WTC11 (cell line): ENCODE results near the gene CAMP. TPM values are rescaled to one million over a fixed set of nuclear protein-coding genes. Genes with fewer than 3 reads are reported as not detected.

ENCODE experiments used
- ATAC-seq: fragments of 200-7000 bp; cut with Tn5 transposase; 2 replicates; pipeline ENCODE4 v1.10.0; 2021; ENCODE audit warnings: mild to moderate bottlenecking, moderate library complexity
- CTCF ChIA-PET: fragments of 300-600 bp; sonication (Branson Sonifier 250); formaldehyde crosslinking; loops from one replicate; lab custom pipeline; 2021; ENCODE audit warnings: antibody characterized with exemption; lab: Charles Lee
- POLR2A ChIA-PET: fragments of 350-600 bp; sonication (Branson Sonifier 250); formaldehyde crosslinking; loops from one replicate; lab custom pipeline; 2021; ENCODE audit warnings: antibody characterized with exemption; lab: Charles Lee
- DNase-seq: peaks from one replicate; pipeline ENCODE4 v3.0.0; 2021; ENCODE audit warnings: low spot score
- H3K27ac Mint-ChIP-seq: 2 replicates; pipeline ENCODE4 v1.8.0; 2021; ENCODE audit warnings: mixed read lengths
- H3K27me3 Mint-ChIP-seq: 2 replicates; pipeline ENCODE4 v1.8.0; 2021; ENCODE audit warnings: low read depth, mild to moderate bottlenecking, moderate library complexity, mixed read lengths
- H3K36me3 Mint-ChIP-seq: 2 replicates; pipeline ENCODE4 v1.8.0; 2021; ENCODE audit warnings: mixed read lengths
- H3K4me1 Mint-ChIP-seq: 2 replicates; pipeline ENCODE4 v1.8.0; 2022; ENCODE audit warnings: mixed read lengths
- H3K4me3 Mint-ChIP-seq: 2 replicates; pipeline ENCODE4 v1.8.0; 2021; ENCODE audit warnings: mild to moderate bottlenecking, moderate library complexity, mixed read lengths
- H3K9me3 Mint-ChIP-seq: 2 replicates; pipeline ENCODE4 v1.8.0; 2021; ENCODE audit warnings: mixed read lengths
- ATF1 ChIP-seq: sonication (generic); formaldehyde crosslinking; IDR thresholded peaks from 2 replicates; pipeline ENCODE4 v1.8.1; 2023; ENCODE audit warnings: mild to moderate bottlenecking, moderate library complexity, missing genetic modification reagents
- FOXJ3 ChIP-seq: sonication (generic); formaldehyde crosslinking; IDR thresholded peaks from 2 replicates; pipeline ENCODE4 v1.9.0; 2021; ENCODE audit warnings: missing genetic modification reagents, mild to moderate bottlenecking, borderline replicate concordance
- IRF2 ChIP-seq: sonication (generic); formaldehyde crosslinking; IDR thresholded peaks from 2 replicates; pipeline ENCODE4 v1.8.0; 2022; ENCODE audit warnings: low read depth, missing genetic modification reagents, borderline replicate concordance
- KAT7 ChIP-seq: sonication (generic); formaldehyde crosslinking; IDR thresholded peaks from 2 replicates; pipeline ENCODE4 v1.8.1; 2023; ENCODE audit warnings: missing genetic modification reagents, mild to moderate bottlenecking, borderline replicate concordance
- MYBL2 ChIP-seq: sonication (generic); formaldehyde crosslinking; IDR thresholded peaks from 2 replicates; pipeline ENCODE4 v1.8.1; 2023; ENCODE audit warnings: mild to moderate bottlenecking, moderate library complexity, missing genetic modification reagents
- NFYB ChIP-seq: sonication (generic); formaldehyde crosslinking; conservative IDR thresholded peaks from 2 replicates; pipeline ENCODE4 v1.8.0; 2022; ENCODE audit warnings: low read depth, missing genetic modification reagents
- OVOL2 ChIP-seq: fragments of 250-450 bp; sonication (Bioruptor Pico); IDR thresholded peaks from 2 replicates; pipeline ENCODE4 v1.9.0; 2021; ENCODE audit warnings: mild to moderate bottlenecking, borderline replicate concordance
- PREB ChIP-seq: sonication (generic); formaldehyde crosslinking; IDR thresholded peaks from 2 replicates; pipeline ENCODE4 v1.8.1; 2022; ENCODE audit warnings: mild to moderate bottlenecking, missing genetic modification reagents, moderate library complexity, borderline replicate concordance
- PRRX2 ChIP-seq: fragments of 250-450 bp; sonication (Bioruptor Pico); IDR thresholded peaks from 2 replicates; pipeline ENCODE4 v1.8.0; 2021; ENCODE audit warnings: mild to moderate bottlenecking
- RELA ChIP-seq: sonication (generic); formaldehyde crosslinking; IDR thresholded peaks from 2 replicates; pipeline ENCODE4 v1.8.1; 2022; ENCODE audit warnings: missing genetic modification reagents, mild to moderate bottlenecking, borderline replicate concordance
- SMAD4 ChIP-seq: sonication (generic); formaldehyde crosslinking; IDR thresholded peaks from 2 replicates; pipeline ENCODE4 v1.8.0; 2022; ENCODE audit warnings: mild to moderate bottlenecking, missing genetic modification reagents
- ZBTB43 ChIP-seq: sonication (generic); formaldehyde crosslinking; IDR thresholded peaks from 2 replicates; pipeline ENCODE4 v1.8.1; 2023; ENCODE audit warnings: mild to moderate bottlenecking, missing genetic modification reagents
- ZNF219 ChIP-seq: sonication (generic); formaldehyde crosslinking; IDR thresholded peaks from 2 replicates; pipeline ENCODE4 v1.8.0; 2023; ENCODE audit warnings: missing genetic modification reagents, mild to moderate bottlenecking, borderline replicate concordance
- ZNF263 ChIP-seq: sonication (generic); formaldehyde crosslinking; IDR thresholded peaks from 2 replicates; pipeline ENCODE4 v1.8.1; 2022; ENCODE audit warnings: low read depth, mild to moderate bottlenecking, moderate library complexity, missing genetic modification reagents
- ZNF512 ChIP-seq: sonication (generic); formaldehyde crosslinking; IDR thresholded peaks from 2 replicates; pipeline ENCODE4 v1.8.1; 2022; ENCODE audit warnings: missing genetic modification reagents, borderline replicate concordance
- total RNA-seq: library from RNA; stranded (reverse); gene quantifications from 3 replicates; pipeline ENCODE4 v1.2.3, GENCODE V29; 2021
- TF ChIP-seq, protein P1 (sequence below): sonication (generic); formaldehyde crosslinking; conservative IDR thresholded peaks from 2 replicates; pipeline ENCODE4 v1.8.1; 2022; ENCODE audit warnings: mild to moderate bottlenecking, missing genetic modification reagents
- TF ChIP-seq, protein P2 (sequence below): sonication (generic); formaldehyde crosslinking; conservative IDR thresholded peaks from 2 replicates; pipeline ENCODE4 v1.8.1; 2023; ENCODE audit warnings: mild to moderate bottlenecking, low read depth, missing genetic modification reagents, moderate library complexity

Gene CAMP
- total RNA-seq, 1 experiment from 2014 or later, result not detected

GRCh38 chr3:48248095-48248850, 25.0 kb downstream of the CAMP start:
- Mint-ChIP-seq H3K27me3 (no peaks in the 10 kb centered on the region), H3K4me3 (no peak overlapping the region), H3K4me1 (peaks cover 27% of the 10 kb centered on the region), H3K36me3 (peaks cover 77% of the 10 kb centered on the region), H3K9me3 (no peaks in the 10 kb centered on the region), H3K27ac (no peak overlapping the region)
- ChIA-PET CTCF (interaction anchor here (0.7 to 1.9 kb wide), 3 partner anchors 25 to 54 kb away, joined by 3 to 7 read pairs (median 3); no protein-coding TSS in a partner anchor), POLR2A (no interaction called here)
- TF ChIP-seq IRF2 (no peak), SMAD4 (no peak), KAT7 (CRISPR knock-in tag) (no peak), MYBL2 (no peak)
- ATAC-seq, result no peak
- DNase-seq, result no peak

DNA sequence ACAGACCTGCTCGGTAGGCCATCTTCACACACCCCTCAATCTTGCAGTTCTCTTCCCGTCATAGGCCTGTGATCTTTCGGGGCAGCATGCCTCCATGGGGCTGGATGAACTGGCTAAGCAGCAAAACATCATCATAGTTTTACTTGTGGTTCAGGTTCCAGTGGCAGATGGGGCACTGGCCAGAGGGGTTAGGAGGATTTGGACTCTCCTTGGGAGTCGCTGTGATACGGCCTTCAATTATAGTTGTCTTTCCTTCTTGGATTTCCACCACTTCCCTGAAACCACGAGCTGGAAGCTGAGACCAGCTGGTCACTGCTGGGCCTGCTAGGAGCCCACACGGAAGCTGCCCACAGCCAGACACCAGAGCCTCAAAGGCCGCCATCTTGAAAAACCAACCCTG, 33.3 kb downstream of the CAMP start:
- DNase-seq, result no peak
- ATAC-seq, result no peak
- TF ChIP-seq ZBTB43 (CRISPR knock-in tag) (no peak), FOXJ3 (CRISPR knock-in tag) (no peak), OVOL2 (CRISPR knock-in tag) (no peak), ZNF263 (CRISPR knock-in tag) (no peak), RELA (CRISPR knock-in tag) (no peak), NFYB (CRISPR knock-in tag) (no peak), ATF1 (CRISPR knock-in tag) (no peak), PREB (CRISPR knock-in tag) (no peak), PRRX2 (CRISPR knock-in tag) (no peak), ZNF512 (CRISPR knock-in tag) (no peak), ZNF219 (no peak)
- TF ChIP-seq, protein P1, sequence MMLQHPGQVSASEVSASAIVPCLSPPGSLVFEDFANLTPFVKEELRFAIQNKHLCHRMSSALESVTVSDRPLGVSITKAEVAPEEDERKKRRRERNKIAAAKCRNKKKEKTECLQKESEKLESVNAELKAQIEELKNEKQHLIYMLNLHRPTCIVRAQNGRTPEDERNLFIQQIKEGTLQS (CRISPR knock-in tag), result no peak
- TF ChIP-seq, protein P2, sequence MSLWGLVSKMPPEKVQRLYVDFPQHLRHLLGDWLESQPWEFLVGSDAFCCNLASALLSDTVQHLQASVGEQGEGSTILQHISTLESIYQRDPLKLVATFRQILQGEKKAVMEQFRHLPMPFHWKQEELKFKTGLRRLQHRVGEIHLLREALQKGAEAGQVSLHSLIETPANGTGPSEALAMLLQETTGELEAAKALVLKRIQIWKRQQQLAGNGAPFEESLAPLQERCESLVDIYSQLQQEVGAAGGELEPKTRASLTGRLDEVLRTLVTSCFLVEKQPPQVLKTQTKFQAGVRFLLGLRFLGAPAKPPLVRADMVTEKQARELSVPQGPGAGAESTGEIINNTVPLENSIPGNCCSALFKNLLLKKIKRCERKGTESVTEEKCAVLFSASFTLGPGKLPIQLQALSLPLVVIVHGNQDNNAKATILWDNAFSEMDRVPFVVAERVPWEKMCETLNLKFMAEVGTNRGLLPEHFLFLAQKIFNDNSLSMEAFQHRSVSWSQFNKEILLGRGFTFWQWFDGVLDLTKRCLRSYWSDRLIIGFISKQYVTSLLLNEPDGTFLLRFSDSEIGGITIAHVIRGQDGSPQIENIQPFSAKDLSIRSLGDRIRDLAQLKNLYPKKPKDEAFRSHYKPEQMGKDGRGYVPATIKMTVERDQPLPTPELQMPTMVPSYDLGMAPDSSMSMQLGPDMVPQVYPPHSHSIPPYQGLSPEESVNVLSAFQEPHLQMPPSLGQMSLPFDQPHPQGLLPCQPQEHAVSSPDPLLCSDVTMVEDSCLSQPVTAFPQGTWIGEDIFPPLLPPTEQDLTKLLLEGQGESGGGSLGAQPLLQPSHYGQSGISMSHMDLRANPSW (CRISPR knock-in tag), result no peak
- no peaks in the 10 kb centered on the region for H3K4me1 Mint-ChIP-seq
- peak overlapping the region; percentile 45; the same call in 1 of the 2 replicates for H3K27ac Mint-ChIP-seq
- POLR2A ChIA-PET, result no interaction called here
- H3K36me3 Mint-ChIP-seq, result peaks cover 85% of the 10 kb centered on the region
- H3K27me3 Mint-ChIP-seq, result no peaks in the 10 kb centered on the region
- H3K4me3 Mint-ChIP-seq, result no peak overlapping the region
- CTCF ChIA-PET, result interaction anchor here (3.5 kb wide), 1 partner anchor 180 kb away, joined by 18 read pairs; no protein-coding TSS in a partner anchor
- H3K9me3 Mint-ChIP-seq, result peaks cover 10% of the 10 kb centered on the region
